Heart right ventricle (tissue), 16 donors: ENCODE measurements around the gene STK38. TPM values are rescaled to one million over a fixed set of nuclear protein-coding genes. Genes with fewer than 3 reads are reported as not detected.

ENCODE experiments used
- ATAC-seq, 8 donors: fragments of 200-7000 bp; cut with Tn5 transposase; one replicate each; pipeline ENCODE4 v1.9.1; 2020; ENCODE audit warnings: mild to moderate bottlenecking in 8 of 8, moderate library complexity in 8 of 8, moderate number of reproducible peaks in 1 of 8
- DNase-seq, 2 donors: peaks; one replicate each; pipeline ENCODE4 v3.0.0-alpha.2; 2020
- H3K27ac ChIP-seq, 10 donors: fragments of 200-600 bp; sonication (generic) in 2 of 10; one replicate each; pipeline versions ENCODE4 v1.5.0 to v1.8.0; 2020 to 2022; ENCODE audit warnings: mild to moderate bottlenecking in 3 of 10
- H3K27me3 ChIP-seq, 7 donors: fragments of 200-600 bp; one replicate each; pipeline ENCODE4 v1.8.0; 2021 to 2022; ENCODE audit warnings: mild to moderate bottlenecking in 2 of 7
- H3K36me3 ChIP-seq, 9 donors: fragments of 200-600 bp; sonication (generic) in 1 of 9; one replicate each; pipeline versions ENCODE4 v1.5.0 to v1.8.0; 2020 to 2022; ENCODE audit warnings: mild to moderate bottlenecking in 2 of 9
- H3K4me1 ChIP-seq, 9 donors: fragments of 200-600 bp; sonication (generic) in 1 of 9; one replicate each; pipeline versions ENCODE4 v1.5.0 to v1.8.0; 2020 to 2022; ENCODE audit warnings: mild to moderate bottlenecking in 4 of 9
- H3K4me3 ChIP-seq, 10 donors: fragments of 200-600 bp; sonication (generic) in 2 of 10; one replicate each; pipeline versions ENCODE4 v1.5.0 to v1.8.0; 2020 to 2022; ENCODE audit warnings: mild to moderate bottlenecking in 7 of 10, moderate library complexity in 2 of 10
- H3K9me3 ChIP-seq, 11 donors: fragments of 200-600 bp in 10 of 11; sonication (generic) in 2 of 11; one replicate each; pipeline versions ENCODE4 v1.5.0 to v1.8.0; 2013 to 2022; ENCODE audit warnings: mild to moderate bottlenecking in 2 of 11, control low read depth in 1 of 11, moderate library complexity in 1 of 11
- WGBS, 2 donors: extraction: QIAGEN DNeasy Blood & Tissue Kit; methylation state at CpG; one replicate each; pipeline ENCODE4 v1.1.7; 2013; ENCODE audit warnings: inconsistent platforms in 1 of 2; 5-methylcytosine and 5-hydroxymethylcytosine counted together
- intact Hi-C, 10 donors: fragments of 100-400 bp; cut with DNase I; formaldehyde crosslinking; loops; one replicate each; pipeline versions ENCODE4 v1.11.1 to v1.14.2; 2022
- polyA plus RNA-seq, 2 donors: library from polyadenylated mRNA; stranded (reverse); fragments of 200-250 nt; gene quantifications; one replicate each; pipeline ENCODE4 v1.2.3, GENCODE V29; 2013
- total RNA-seq, 10 donors: library from RNA; stranded (reverse); fragmentation: NEBNext Ultra II Directional in 3 of 10; extraction: Animal tissue kit (Norgen Biotek cat#: 25700) in 3 of 10; gene quantifications; one replicate each; pipeline versions ENCODE4 v1.2.1 to v1.2.4, GENCODE V29; 2021 to 2023
- TF ChIP-seq, protein P1 (sequence below), 9 donors: fragments of 200-600 bp; sonication (generic) in 2 of 9; IDR thresholded peaks; one replicate each; pipeline versions ENCODE4 v1.5.0 to v1.8.0; 2021 to 2022; ENCODE audit warnings: antibody characterized with exemption in 9 of 9, mild to moderate bottlenecking in 5 of 9, moderate library complexity in 1 of 9
- donor health status: Arrhythmogenic right ventricular cardiomyopathy.
- donor health status: ischemic (EF 13 %, LVEDD 7.1; RV severe dilation, severe dysfunction).
- donor health status: healthy with polysubstance abuse.
- donor health status: DM: no; HTN: yes; CAD: no.
- donor health status: DM: no; HTN: no; CAD: no.
- donor health status: ischemic (EF 25% LVEDD 6.9; RV normal size, moderate dysfunction).
- donor health status: ischemic (EF 25% LVEDD 5.7; RV mildly dilated, moderate dysfunction).
- donor health status: healthy.
- donor health status: DM: yes; HTN: yes; CAD: no.
- donor health status: Ischemic cardiomyopathy.
- donor health status: ischemic (EF 35%, LVEDD 5.7; RV mildly dilated, moderate dysfunction).
- donor health status: nonischemic (EF 11% LVEDD 7.7; RV severe dilation, severe dysfunction).
- donor health status: DM: yes; HTN: yes; CAD: no.
- donor health status: PGD.
- donor health status: ischemic (EF 29% LVEDD 5.4; RV normal size, mild dysfunction).
- donor health status: nonischemic (EF 23%, LVEDD 6.1; RV moderate dilation, normal function).

Gene STK38
- total and polyA plus RNA-seq, 12 donors: 12.9 to 23.8 (median 21.5) TPM

DNA sequence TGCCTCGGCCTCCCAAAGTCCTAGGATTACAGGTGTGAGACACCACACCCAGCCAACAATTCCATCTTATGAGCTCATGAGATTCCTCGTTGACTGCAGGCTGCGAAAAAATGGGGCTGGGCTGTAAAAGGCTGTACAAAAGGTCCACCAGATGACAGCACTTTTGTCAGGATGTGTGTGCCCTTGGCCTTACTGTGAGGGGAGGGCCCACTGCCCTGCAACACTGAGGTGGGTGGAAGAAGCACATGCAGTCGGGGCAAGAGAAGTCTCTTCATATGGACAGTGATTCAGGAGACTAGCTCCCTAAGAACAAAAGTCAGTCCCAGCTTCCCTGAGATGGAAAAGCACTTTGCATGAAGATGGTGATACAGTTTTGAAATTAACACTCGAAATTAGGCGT, 54.0 kb downstream of the STK38 start:
- Histone ChIP-seq H3K27ac (peak overlapping the region in 1 of 10 donors; percentile 77), H3K4me3 (no peak overlapping the region), H3K4me1 (peaks cover 0 to 35% (median 12%) of the 10 kb centered on the region in 9 donors), H3K27me3 (no peaks in the 10 kb centered on the region), H3K36me3 (peaks cover 0 to 86% (median 38%) of the 10 kb centered on the region in 9 donors), H3K9me3 (no peaks in the 10 kb centered on the region)
- TF ChIP-seq, protein P1, sequence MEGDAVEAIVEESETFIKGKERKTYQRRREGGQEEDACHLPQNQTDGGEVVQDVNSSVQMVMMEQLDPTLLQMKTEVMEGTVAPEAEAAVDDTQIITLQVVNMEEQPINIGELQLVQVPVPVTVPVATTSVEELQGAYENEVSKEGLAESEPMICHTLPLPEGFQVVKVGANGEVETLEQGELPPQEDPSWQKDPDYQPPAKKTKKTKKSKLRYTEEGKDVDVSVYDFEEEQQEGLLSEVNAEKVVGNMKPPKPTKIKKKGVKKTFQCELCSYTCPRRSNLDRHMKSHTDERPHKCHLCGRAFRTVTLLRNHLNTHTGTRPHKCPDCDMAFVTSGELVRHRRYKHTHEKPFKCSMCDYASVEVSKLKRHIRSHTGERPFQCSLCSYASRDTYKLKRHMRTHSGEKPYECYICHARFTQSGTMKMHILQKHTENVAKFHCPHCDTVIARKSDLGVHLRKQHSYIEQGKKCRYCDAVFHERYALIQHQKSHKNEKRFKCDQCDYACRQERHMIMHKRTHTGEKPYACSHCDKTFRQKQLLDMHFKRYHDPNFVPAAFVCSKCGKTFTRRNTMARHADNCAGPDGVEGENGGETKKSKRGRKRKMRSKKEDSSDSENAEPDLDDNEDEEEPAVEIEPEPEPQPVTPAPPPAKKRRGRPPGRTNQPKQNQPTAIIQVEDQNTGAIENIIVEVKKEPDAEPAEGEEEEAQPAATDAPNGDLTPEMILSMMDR (IDR thresholded peaks at IDR 0.05): no peak
- intact Hi-C loops: no loop called here
- DNase-seq: no peak
- ATAC-seq: no peak
- 87 to 90% methylated on average over 6 of the region's 6 CpGs for WGBS, 2 donors

DNA sequence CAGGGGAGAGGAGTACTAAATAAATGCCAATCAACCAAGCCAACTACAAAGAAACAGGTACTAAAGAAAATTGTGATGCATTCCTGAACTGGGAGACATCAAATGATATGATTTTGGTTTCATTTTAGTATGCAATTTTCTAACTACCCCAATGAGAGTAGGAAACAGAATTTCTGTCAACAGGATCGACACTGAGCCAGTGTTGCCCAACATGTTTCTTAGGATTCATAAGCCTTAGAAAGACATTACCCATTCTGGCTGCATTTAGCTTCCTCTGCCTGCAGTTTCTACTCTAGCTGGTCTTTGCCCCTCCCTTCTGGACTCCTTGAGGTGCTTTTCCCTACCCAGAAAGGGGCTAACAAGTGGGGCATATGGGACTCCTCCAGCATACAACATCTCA, 54.7 kb downstream of the STK38 start:
- TF ChIP-seq, protein P1 (IDR thresholded peaks at IDR 0.05): no peak

DNA sequence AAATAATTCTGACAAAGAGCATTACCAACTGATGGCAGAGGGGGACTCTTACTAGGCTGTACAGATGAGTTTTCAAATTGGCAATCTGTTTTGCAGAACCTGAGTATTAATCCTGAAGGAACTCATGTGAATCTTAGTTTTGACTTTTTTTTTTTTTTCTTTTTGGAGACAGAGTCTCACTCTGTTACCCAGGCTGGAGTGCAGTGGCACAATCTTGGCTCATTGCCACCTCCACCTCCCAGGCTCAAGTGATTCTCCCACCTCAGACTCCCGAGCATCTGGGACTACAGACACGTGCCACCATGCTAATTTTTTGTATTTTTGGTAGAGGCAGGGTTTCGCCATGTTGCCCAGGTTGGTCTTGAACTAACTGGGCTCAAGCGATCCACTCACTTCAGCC, 55.2 kb downstream of the STK38 start:
- Histone ChIP-seq H3K27ac (peak overlapping the region in 1 of 10 donors; percentile 38), H3K9me3 (no peaks in the 10 kb centered on the region), H3K27me3 (no peaks in the 10 kb centered on the region), H3K36me3 (peaks cover 0 to 86% (median 29%) of the 10 kb centered on the region in 9 donors), H3K4me3 (no peak overlapping the region), H3K4me1 (peaks cover 0 to 35% (median 18%) of the 10 kb centered on the region in 9 donors)
- WGBS, 2 donors: 74 to 77% methylated on average over 4 of the region's 4 CpGs
- DNase-seq (no peak), ATAC-seq (peak in 1 of 8 donors; percentile 4)
- intact Hi-C loops: no loop called here
- TF ChIP-seq, protein P1 (IDR thresholded peaks at IDR 0.05): no peak

More for the DNA sequence above, 54.7 kb downstream of the STK38 start:
- H3K27ac ChIP-seq: peak overlapping the region in 1 of 10 donors; percentile 77
- ATAC-seq: no peak
- no peak for DNase-seq
- no peaks in the 10 kb centered on the region for H3K27me3 ChIP-seq
- WGBS, 2 donors: 87 to 94% methylated on average over 1 of the region's 1 CpG
- H3K9me3 ChIP-seq: no peaks in the 10 kb centered on the region
- intact Hi-C loops: no loop called here
- no peak overlapping the region for H3K4me3 ChIP-seq
- peaks cover 0 to 35% (median 18%) of the 10 kb centered on the region in 9 donors for H3K4me1 ChIP-seq
- H3K36me3 ChIP-seq: peaks cover 0 to 86% (median 33%) of the 10 kb centered on the region in 9 donors

DNA sequence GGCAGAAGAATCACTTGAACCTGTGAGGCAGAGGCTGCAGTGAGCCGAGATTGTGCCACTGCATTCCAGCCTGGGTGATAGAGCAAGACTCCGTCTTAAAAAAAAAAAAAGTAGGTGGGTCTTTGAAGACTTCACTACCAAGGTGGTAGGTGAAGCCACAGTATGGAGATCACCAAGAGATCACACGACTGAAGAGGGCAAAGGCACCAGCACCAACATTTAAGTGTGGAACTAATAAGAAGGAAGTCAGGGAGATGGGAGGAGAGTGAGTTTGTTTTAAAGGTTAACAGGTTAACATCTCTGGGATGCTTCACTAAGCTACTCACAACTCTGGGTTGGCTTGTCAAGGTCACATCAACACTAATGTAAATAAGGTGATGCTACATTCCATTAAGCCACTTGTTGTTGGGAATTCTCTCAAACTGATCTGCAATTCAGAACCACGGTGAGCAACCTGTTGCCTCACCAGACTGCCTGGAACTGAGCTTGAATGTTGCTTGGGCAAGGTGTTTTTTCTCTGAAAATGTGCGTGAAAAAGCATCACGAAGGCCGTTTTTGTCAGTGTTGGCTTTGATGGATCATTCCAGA, 55.8 kb downstream of the STK38 start:
- TF ChIP-seq, protein P1 (IDR thresholded peaks at IDR 0.05): no peak

More for the DNA sequence above, 55.8 kb downstream of the STK38 start:
- peaks cover 0 to 35% (median 18%) of the 10 kb centered on the region in 9 donors for H3K4me1 ChIP-seq
- H3K9me3 ChIP-seq: no peaks in the 10 kb centered on the region
- no peak overlapping the region for H3K27ac ChIP-seq
- intact Hi-C loops: no loop called here
- H3K36me3 ChIP-seq: peaks cover 0 to 86% (median 22%) of the 10 kb centered on the region in 9 donors
- no peak overlapping the region for H3K4me3 ChIP-seq
- 88 to 90% methylated on average over 7 of the region's 7 CpGs for whole genome bisulfite sequencing, 2 donors
- DNase-seq (no peak), ATAC-seq (no peak)
- no peaks in the 10 kb centered on the region for H3K27me3 ChIP-seq
